OCI-LY7 (cell line): ENCODE data around the gene PEX3. TPM values are rescaled to one million over a fixed set of nuclear protein-coding genes. Genes with fewer than 3 reads are reported as not detected.
"Not testable (repeated sequence)": the region's sequence is repeated elsewhere in the genome, so short reads cannot be mapped to it uniquely, and the experiment has no call there.

Experiments used
- BruUV-seq: library from RNA; stranded (reverse); fragments of 400-500 nt; replicated peaks from 2 replicates; lab custom pipeline; 2021; lab: Mats Ljungman, UMichigan
- CTCF ChIA-PET: fragments of 300-600 bp; sonication (Branson Sonifier 250); formaldehyde crosslinking; loops from one replicate; lab custom pipeline; 2022; ENCODE audit warnings: antibody characterized with exemption; ENCODE audit not compliant: unreplicated experiment; lab: Charles Lee
- POLR2A ChIA-PET: fragments of 300-600 bp; sonication (Branson Sonifier 250); formaldehyde crosslinking; loops from one replicate; lab custom pipeline; 2022; ENCODE audit warnings: antibody characterized with exemption; lab: Charles Lee
- DNase-seq: peaks from one replicate; pipeline ENCODE4 v3.0.0-alpha.2; 2015; ENCODE audit warnings: low spot score
- H2AFZ ChIP-seq: fragments of 200-600 bp; sonication (generic), shearing (Covaris generic); 2 replicates; pipeline ENCODE4 v1.6.1; 2014; ENCODE audit warnings: mild to moderate bottlenecking, antibody characterized with exemption, low read length, moderate library complexity
- H3K27ac ChIP-seq: fragments of 200-600 bp; sonication (generic); 2 replicates; pipeline ENCODE4 v1.5.1; 2014; ENCODE audit warnings: mixed run types, low read depth, mild to moderate bottlenecking, moderate library complexity, low read length, inconsistent platforms; ENCODE audit not compliant: poor library complexity, severe bottlenecking
- H3K36me3 ChIP-seq: fragments of 200-600 bp; sonication (generic); 2 replicates; pipeline ENCODE4 v1.6.1; 2014; ENCODE audit warnings: mild to moderate bottlenecking, antibody characterized with exemption, low read length, moderate library complexity, mixed read lengths; ENCODE audit not compliant: insufficient read depth
- H3K4me1 ChIP-seq: fragments of 200-600 bp; sonication (generic); 2 replicates; pipeline ENCODE4 v1.5.1; 2014; ENCODE audit warnings: mild to moderate bottlenecking, low read length; ENCODE audit not compliant: insufficient read depth, poor library complexity, severe bottlenecking
- H3K4me2 ChIP-seq: fragments of 200-600 bp; sonication (generic); 2 replicates; pipeline ENCODE4 v1.6.1; 2014; ENCODE audit warnings: mild to moderate bottlenecking, low read length
- H3K4me3 ChIP-seq: fragments of 200-600 bp; sonication (generic); 2 replicates; pipeline ENCODE4 v1.5.1; 2014; ENCODE audit warnings: mild to moderate bottlenecking, low read depth, low read length; ENCODE audit not compliant: poor library complexity, severe bottlenecking
- H3K79me2 ChIP-seq: fragments of 200-600 bp; sonication (generic); 2 replicates; pipeline ENCODE4 v1.6.1; 2016; ENCODE audit warnings: low read depth, mild to moderate bottlenecking, low read length, moderate library complexity, mixed read lengths; ENCODE audit not compliant: insufficient read depth
- H3K9me2 ChIP-seq: fragments of 200-600 bp; sonication (generic); 2 replicates; pipeline ENCODE4 v1.6.1; 2016; ENCODE audit warnings: mild to moderate bottlenecking, low read length, mixed read lengths; ENCODE audit not compliant: insufficient read depth
- H3K9me3 ChIP-seq: fragments of 200-600 bp; sonication (generic); 2 replicates; pipeline ENCODE4 v1.6.1; 2014; ENCODE audit warnings: mild to moderate bottlenecking, mixed run types, low read length, mixed read lengths
- H4K20me1 ChIP-seq: fragments of 200-600 bp; sonication (generic); 2 replicates; pipeline ENCODE4 v1.6.1; 2014; ENCODE audit warnings: mild to moderate bottlenecking, antibody characterized with exemption, low read length, moderate library complexity, mixed read lengths; ENCODE audit not compliant: insufficient read depth
- CTCF ChIP-seq: fragments of 200-600 bp; sonication (generic); conservative IDR thresholded peaks from 2 replicates; pipeline ENCODE4 v1.5.1; 2014; ENCODE audit warnings: mild to moderate bottlenecking, antibody characterized with exemption, low read length, moderate library complexity, mixed read lengths
- EZH2phosphoT487 ChIP-seq: fragments of 200-600 bp; sonication (generic); IDR thresholded peaks from 2 replicates; pipeline ENCODE4 v1.6.1; 2018; ENCODE audit warnings: low read depth, borderline replicate concordance, mild to moderate bottlenecking, mixed run types, antibody characterized with exemption, low read length, moderate library complexity, mixed read lengths
- intact Hi-C: fragments of 100-400 bp; cut with micrococcal nuclease; formaldehyde crosslinking; loops from one replicate; pipeline ENCODE4 v1.10.0; 2022; ENCODE audit not compliant: unreplicated experiment
- total RNA-seq, 2 experiments: library from RNA; depleted of rRNA in 1 of 2; stranded (reverse); fragments of >200 nt in 1 of 2; shearing (Covaris generic) in 1 of 2; gene quantifications; 2 replicates each; pipeline ENCODE4 v1.2.3, GENCODE V29; 2014 to 2022

Gene PEX3
- total RNA-seq, 2 experiments from 2014 or later, result 14.8 to 27.0 TPM

DNA sequence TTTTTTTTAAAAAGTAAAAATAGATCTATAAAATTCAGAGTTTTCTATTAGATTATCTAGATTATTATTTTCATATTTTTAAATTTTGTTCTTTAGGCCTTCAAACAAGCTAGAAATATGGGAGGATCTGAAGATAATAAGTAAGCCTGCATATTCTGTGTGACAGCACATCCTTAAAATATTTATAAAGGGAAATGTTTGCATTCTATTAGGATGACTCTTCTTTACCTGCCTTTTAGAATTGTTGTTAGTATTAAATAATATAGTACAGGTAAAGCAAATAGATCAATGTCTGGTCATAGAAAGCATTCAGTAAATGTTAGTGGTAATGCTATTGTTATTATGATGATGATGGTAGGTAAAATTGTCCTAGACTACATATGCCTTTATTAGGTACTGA, 17.4 kb downstream of the PEX3 start:
- Histone ChIP-seq H3K9me3 (no peaks in the 10 kb centered on the region), H3K27ac (no peak overlapping the region), H3K4me1 (no peaks in the 10 kb centered on the region), H3K79me2 (no peaks in the 10 kb centered on the region), H4K20me1 (no peaks in the 10 kb centered on the region), H3K4me3 (no peak overlapping the region), H2AFZ (no peak overlapping the region), H3K4me2 (no peak overlapping the region), H3K9me2 (no peaks in the 10 kb centered on the region), H3K36me3 (peaks cover 44% of the 10 kb centered on the region)
- no peak for DNase-seq
- ChIA-PET CTCF (no interaction called here), POLR2A (interaction anchor here (0.8 kb wide), 1 partner anchor 919 kb away, joined by 4 read pairs; no protein-coding TSS in a partner anchor)
- TF ChIP-seq CTCF, result no peak
- no peak for TF ChIP-seq EZH2phosphoT487
- no TSS peak for BruUV-seq
- intact Hi-C loops, result no loop called here

DNA sequence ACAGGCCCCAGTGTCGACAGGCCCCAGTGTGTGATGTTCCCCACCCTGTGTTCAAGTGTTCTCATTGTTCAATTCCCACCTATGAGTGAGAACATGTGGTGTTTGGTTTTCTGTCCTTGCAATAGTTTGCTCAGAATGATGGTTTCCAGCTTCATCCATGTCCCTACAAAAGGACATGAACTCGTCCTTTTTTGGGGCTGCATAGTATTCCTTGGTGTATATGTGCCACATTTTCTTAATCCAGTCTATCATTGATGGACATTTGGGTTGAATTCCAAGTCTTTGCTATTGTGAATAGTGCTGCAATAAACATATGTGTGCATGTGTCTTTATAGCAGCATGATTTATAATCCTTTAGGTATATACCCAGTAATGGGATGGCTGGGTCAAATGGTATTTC, 18.2 kb downstream of the PEX3 start:
- H3K79me2 ChIP-seq, DNase-seq, H4K20me1 ChIP-seq, H3K27ac ChIP-seq, H2AFZ ChIP-seq, intact Hi-C loops, H3K4me2 ChIP-seq, H3K4me3 ChIP-seq, CTCF ChIA-PET, H3K9me3 ChIP-seq, H3K9me2 ChIP-seq, BruUV-seq, H3K4me1 ChIP-seq: not testable (repeated sequence)
- POLR2A ChIA-PET, result interaction anchor here (0.8 kb wide), 1 partner anchor 920 kb away, joined by 4 read pairs; no protein-coding TSS in a partner anchor
- peaks cover 43% of the 10 kb centered on the region for H3K36me3 ChIP-seq

GRCh38 chr6:143471822-143472221, 21.2 kb downstream of the PEX3 start:
- peaks cover 50% of the 10 kb centered on the region for H3K36me3 ChIP-seq
- no peaks in the 10 kb centered on the region for H3K4me1 ChIP-seq
- H3K79me2 ChIP-seq, result no peaks in the 10 kb centered on the region
- ChIA-PET CTCF (no interaction called here), POLR2A (no interaction called here)
- H4K20me1 ChIP-seq, result no peaks in the 10 kb centered on the region
- no peaks in the 10 kb centered on the region for H3K9me3 ChIP-seq
- no peak overlapping the region for H3K4me3 ChIP-seq
- no peak overlapping the region for H3K4me2 ChIP-seq
- BruUV-seq, result no TSS peak
- TF ChIP-seq CTCF (no peak), EZH2phosphoT487 (no peak)
- no peak overlapping the region for H3K27ac ChIP-seq
- intact Hi-C loops, result no loop called here
- no peak for DNase-seq
- no peak overlapping the region for H2AFZ ChIP-seq
- H3K9me2 ChIP-seq, result no peaks in the 10 kb centered on the region
